ENCODE data around the gene TAF4.

TAF4 gene

GRCh38 chr20:61926796-61927192 lies 138.9 kb downstream of the TAF4 start:
- no peak overlapping the region for H3K4me3 ChIP-seq (ENCODE audit: low read depth, low read length)
- H2AFZ ChIP-seq (ENCODE audit: low read length, unreplicated experiment) = no peak overlapping the region
- H3K36me3 ChIP-seq (ENCODE audit: insufficient read depth, low read length) = no peaks in the 10 kb centered on the region
- H3K27me3 ChIP-seq (ENCODE audit: insufficient read depth, low read length) = no peaks in the 10 kb centered on the region
- no peak overlapping the region for H3K27ac ChIP-seq (ENCODE audit: low read depth, low read length)
- no peaks in the 10 kb centered on the region for H3K79me2 ChIP-seq (ENCODE audit: control insufficient read depth, insufficient read depth, low read length, unreplicated experiment)
- H3K4me1 ChIP-seq (ENCODE audit: control insufficient read depth, insufficient read depth, low read length, unreplicated experiment) = peaks cover 9% of the 10 kb centered on the region

- H3K79me2 ChIP-seq (ENCODE audit: control insufficient read depth, insufficient read depth, low read length, unreplicated experiment) = no peaks in the 10 kb centered on the region
- H3K4me3 ChIP-seq (ENCODE audit: low read depth, low read length) = no peak overlapping the region
- H3K27ac ChIP-seq (ENCODE audit: low read depth, low read length) = peak overlapping the region; percentile 74; the same call in 1 of the 2 replicates
- H3K4me1 ChIP-seq (ENCODE audit: control insufficient read depth, insufficient read depth, low read length, unreplicated experiment) = peaks cover 9% of the 10 kb centered on the region
- H3K27me3 ChIP-seq (ENCODE audit: insufficient read depth, low read length) = no peaks in the 10 kb centered on the region
- H2AFZ ChIP-seq (ENCODE audit: low read length, unreplicated experiment) = no peak overlapping the region
- no peaks in the 10 kb centered on the region for H3K36me3 ChIP-seq (ENCODE audit: insufficient read depth, low read length)
These were observed 139.4 kb downstream of the TAF4 start for GRCh38 chr20:61926253-61926613.

DNA sequence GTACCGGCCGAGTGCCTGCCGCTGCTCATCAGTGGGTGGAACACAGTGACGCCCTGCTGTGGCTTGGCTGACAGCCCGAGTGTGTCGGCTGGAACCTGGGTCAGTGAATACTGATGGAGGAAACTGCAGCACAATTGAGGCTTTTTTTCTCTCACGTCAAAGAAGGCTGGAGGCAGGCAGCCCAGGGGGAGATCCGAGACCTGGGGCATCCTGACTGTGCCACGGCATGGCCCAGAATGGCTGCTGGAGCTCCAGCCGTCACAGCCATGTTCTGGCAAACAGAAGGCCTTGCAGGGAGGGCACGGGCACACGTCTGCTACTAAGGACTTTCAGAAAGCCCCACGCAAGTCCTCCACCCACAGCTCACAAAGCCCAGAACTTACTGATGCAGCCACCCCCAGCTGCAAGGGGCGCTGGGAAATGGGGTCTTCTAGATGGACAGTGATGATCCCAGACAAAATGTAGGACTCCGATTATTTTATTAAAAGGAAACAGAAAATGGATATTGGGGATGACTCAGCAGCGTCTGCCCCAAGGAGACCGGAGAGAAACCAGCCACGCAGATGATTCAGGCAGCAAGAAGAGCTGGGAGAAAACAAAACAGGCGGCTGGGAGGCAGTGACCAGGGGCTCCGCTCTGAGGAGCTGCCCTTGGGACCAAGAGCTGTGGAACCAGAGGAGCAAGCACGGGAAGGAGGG lies 140.0 kb downstream of the TAF4 start:
- Histone ChIP-seq H3K4me1 (ENCODE audit: control insufficient read depth, insufficient read depth, low read length, unreplicated experiment) (peaks cover 9% of the 10 kb centered on the region), H3K4me3 (ENCODE audit: low read depth, low read length) (peak overlapping the region; percentile 35; the same call in 1 of the 2 replicates), H3K27ac (ENCODE audit: low read depth, low read length) (peak overlapping the region; percentile 74), H3K79me2 (ENCODE audit: control insufficient read depth, insufficient read depth, low read length, unreplicated experiment) (no peaks in the 10 kb centered on the region), H3K27me3 (ENCODE audit: insufficient read depth, low read length) (no peaks in the 10 kb centered on the region), H3K36me3 (ENCODE audit: insufficient read depth, low read length) (no peaks in the 10 kb centered on the region), H2AFZ (ENCODE audit: low read length, unreplicated experiment) (no peak overlapping the region)

DNA sequence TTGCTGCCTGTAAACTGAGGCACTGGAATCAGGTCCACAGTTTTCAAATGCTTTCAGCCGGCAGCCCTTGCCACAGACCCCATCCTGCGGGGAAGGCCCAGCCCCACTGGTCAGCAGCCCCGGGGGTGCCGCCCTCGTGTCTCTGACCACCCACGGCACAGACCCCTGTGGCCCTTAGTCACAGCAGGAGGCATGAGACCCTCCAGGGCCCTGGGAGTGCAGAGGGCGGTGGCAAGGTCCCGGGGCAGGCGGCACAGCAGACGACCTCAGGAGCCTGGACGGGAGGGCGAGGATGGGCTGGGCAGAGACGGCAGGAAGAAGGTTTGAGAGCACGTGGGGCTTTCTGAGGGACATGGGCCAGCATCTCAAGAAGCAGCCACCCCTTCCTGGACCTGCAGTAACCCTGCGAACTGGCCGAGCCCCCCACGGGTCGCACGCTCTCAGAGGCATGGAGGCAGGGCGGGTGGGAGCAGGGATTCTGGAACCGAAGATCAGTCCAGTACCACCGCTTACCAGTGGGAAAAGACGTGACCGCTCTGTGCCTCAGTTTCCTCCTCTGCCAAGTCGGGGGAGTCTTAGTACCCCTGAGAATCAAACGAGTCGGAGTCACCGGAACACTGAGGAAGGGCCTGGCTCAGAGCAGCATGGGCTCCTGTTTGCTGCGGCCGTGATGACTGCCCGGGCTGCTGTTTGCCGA lies 140.7 kb downstream of the TAF4 start:
- Histone ChIP-seq H3K4me1 (ENCODE audit: control insufficient read depth, insufficient read depth, low read length, unreplicated experiment) (peaks cover 9% of the 10 kb centered on the region), H3K36me3 (ENCODE audit: insufficient read depth, low read length) (no peaks in the 10 kb centered on the region), H3K79me2 (ENCODE audit: control insufficient read depth, insufficient read depth, low read length, unreplicated experiment) (no peaks in the 10 kb centered on the region), H3K27ac (ENCODE audit: low read depth, low read length) (no peak overlapping the region), H2AFZ (ENCODE audit: low read length, unreplicated experiment) (no peak overlapping the region), H3K4me3 (ENCODE audit: low read depth, low read length) (no peak overlapping the region), H3K27me3 (ENCODE audit: insufficient read depth, low read length) (no peaks in the 10 kb centered on the region)

Measured in ACC112 (cell line).